ENCODE data around the gene LRPAP1.
"Not testable (repeated sequence)": the region's sequence is repeated elsewhere in the genome, so short reads cannot be mapped to it uniquely, and the experiment has no call there.

DNA sequence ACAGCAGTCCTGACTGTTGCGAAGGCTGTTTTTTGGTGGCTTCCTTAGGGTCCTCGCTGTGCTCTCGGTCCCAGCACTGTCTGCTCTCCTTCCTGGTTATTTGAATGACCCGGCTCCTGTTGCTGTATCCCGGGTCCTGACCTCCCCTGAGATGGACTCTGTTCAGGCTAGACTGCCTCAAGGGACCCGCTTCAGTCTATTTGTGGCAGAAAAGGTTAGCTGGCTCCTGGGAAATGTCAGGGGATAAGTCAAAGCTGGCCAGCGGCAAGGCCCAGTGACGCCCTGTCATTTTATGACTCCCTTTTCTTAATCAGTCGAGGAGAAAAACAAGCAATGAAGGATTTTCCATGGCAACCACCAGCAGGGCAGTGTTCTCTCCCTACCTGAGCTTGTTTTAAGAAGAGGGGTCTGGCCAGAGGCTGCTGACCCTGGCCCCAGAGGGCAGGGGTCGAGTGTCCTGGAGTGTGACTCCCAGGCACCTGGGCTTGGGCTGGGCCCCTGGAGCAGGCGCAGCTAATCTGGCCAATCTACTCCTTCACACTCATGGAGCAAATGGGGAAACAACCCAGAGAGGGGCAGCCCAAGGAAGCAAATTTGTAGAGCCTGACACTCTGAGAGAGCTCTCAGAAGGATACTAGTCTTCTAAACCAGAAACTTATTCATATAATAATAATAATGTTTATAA lies 45.1 kb upstream of the LRPAP1 start:
- TF ChIP-seq CTCF (IDR thresholded peaks at IDR 0.05); JUNB (IDR thresholded peaks at IDR 0.05); POLR2A (IDR thresholded peaks at IDR 0.05; ENCODE audit: low read length); CEBPB (IDR thresholded peaks at IDR 0.05); ESRRA (IDR thresholded peaks at IDR 0.05; ENCODE audit: borderline replicate concordance, low read length); CBX2 (IDR thresholded peaks at IDR 0.05; ENCODE audit: borderline replicate concordance, low read depth); RNF2 (IDR thresholded peaks at IDR 0.05; ENCODE audit: borderline replicate concordance, low read depth); RFX5 (IDR thresholded peaks at IDR 0.05); NFE2L2 (conservative IDR thresholded peaks at IDR 0.05; ENCODE audit: low read length): not testable (repeated sequence)
